ENCODE results near the gene ADSL.

The ADSL gene

DNA sequence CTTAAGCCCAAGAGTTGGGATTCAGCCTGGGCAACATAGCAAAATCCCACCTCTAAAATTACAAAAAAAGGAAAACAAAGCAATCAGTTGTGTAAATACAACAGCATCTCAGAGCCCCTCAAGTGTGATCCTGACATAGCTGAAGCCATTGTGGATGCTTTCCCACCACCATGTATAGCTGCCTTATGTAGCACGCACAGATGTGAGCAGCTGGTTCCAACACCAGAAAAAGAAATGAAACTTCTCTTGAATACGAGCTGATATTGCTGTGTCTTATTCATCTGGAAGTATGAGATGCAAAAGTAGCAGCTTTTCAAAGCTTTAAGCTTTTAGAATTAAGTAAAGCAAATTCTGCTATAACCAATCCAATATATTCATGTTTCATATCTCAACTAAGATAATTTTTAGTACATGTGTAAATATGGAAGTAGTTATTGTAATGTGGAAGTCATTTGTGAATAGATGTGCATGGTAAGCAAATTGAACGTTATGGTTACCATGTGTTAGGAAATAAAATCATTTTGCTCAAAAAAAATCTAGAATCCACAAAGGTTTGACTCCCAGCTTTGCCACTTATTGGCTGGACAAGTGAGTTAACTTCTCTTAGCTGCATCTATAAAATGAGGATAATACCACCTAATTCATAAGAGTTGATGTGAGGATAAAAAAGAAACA is 87.3 kb downstream of the ADSL start:
- in situ Hi-C loops (cut with HindIII; ENCODE audit: low sequenced_read_pairs), result no loop called here

DNA sequence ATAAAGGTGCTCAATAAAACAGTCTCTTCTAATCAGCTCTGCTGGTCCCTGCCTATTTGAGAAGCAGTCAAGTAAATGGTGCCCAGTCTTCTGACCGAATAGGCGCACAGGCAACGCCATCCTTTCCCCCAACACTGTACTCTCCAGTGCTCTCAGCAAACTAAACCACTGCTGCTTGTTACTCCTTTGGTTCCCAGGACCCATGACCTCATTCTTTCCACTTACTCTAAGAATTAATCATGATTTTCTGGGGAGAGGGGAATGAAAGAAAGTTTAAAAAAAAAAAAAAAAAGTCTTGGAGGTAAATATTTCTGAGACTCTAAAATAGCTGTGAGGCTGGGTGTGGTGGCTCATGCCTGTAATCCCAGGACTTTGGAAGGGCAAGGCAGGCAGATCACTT is 87.8 kb downstream of the ADSL start:
- in situ Hi-C loops (cut with HindIII; ENCODE audit: low sequenced_read_pairs), result no loop called here

DNA sequence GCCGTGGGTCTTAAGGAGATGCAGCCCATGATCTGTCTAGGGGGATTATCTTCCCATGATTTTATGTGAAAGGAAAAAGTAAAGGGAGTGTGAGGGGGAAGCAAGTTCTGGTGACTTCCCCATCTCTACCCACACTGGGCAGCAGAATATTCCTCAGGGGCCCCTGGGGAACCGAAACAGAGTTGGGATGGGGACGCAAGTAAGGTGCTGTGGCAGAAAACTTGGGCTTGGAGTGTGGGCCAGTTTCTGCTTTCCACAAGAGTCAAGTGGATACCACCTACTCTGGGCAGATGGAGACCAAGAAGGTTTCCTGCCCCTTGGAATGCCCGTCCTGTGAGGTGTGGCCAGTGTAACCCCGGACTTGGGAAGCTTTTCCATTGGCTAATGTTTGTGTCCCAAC is 88.4 kb downstream of the ADSL start:
- in situ Hi-C loops (cut with HindIII; ENCODE audit: low sequenced_read_pairs), result loop anchor here (5.0 kb wide), 1 partner anchor 208 kb away; no protein-coding TSS in a partner anchor

DNA sequence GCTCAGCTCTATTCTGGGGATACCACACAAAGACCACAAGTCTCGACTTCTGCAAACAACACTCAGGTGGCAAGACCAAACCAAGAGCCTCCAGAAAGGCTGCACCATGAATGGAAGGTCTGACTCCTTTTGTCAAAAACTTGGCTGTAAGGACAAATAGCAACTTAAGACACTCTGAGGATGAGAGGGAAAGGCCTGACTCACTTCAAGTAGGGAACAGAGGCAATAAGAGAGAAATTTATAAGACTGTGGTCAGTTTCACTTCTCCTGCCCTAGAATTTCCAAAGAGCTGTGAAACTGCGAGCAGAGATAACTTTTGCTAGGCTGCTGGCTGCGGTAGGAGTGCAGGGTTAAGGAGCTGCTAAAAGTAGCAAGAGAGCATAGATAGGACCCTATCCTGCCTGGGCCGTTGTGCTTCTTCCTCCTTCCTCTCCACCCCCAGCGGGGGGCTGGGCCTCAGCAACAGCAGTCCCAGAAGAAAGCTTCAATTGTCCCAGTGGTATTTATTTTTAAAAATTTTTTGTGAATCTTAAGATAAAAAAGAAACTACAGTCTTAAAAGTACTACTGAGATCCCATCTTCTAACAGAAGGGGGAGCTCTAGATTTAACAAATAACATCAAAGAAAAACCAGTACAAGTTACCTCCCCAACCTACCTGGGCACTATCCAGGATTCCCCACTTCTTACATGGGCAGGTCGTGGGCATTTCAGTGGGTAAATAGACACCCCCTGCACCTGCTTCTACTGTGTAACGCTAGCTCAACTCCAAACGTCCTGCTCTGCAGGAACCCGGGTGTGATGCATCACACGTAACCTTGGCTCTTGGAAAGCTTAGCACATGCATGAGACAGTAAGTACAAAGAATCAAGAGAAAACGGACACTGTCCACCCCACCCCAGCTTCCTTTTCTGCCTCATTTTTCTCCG is 90.5 kb downstream of the ADSL start:
- in situ Hi-C loops (cut with HindIII; ENCODE audit: low sequenced_read_pairs), result loop anchor here (5.0 kb wide), 1 partner anchor 206 kb away; no protein-coding TSS in a partner anchor

Measured in DLD1 (cell line).